Ovary (tissue), 3 donors: Measurements from ENCODE around the gene KPNA6.

Experiments used
- CTCF ChIP-seq, 3 donors: fragments of 450-650 bp in 2 of 3; fragments of 200-600 bp in 1 of 3; IDR thresholded peaks; one replicate each; pipeline versions ENCODE4 v1.5.1 to v1.8.0; 2016 to 2022; ENCODE audit warnings: antibody characterized with exemption in 3 of 3, mild to moderate bottlenecking in 1 of 3
- EP300 ChIP-seq: sonication (generic); formaldehyde crosslinking; IDR thresholded peaks from one replicate; pipeline ENCODE4 v1.6.1; 2017; ENCODE audit warnings: antibody characterized with exemption
- POLR2A ChIP-seq: fragments of 450-650 bp; IDR thresholded peaks from one replicate; pipeline ENCODE4 v1.6.1; 2017; ENCODE audit warnings: antibody characterized with exemption, mild to moderate bottlenecking, moderate library complexity
- donor health status: DM: no; HTN: no; CAD: no.

GRCh38 chr1:32068957-32069588, 38.8 kb upstream of the KPNA6 start:
- TF ChIP-seq POLR2A (no peak), CTCF (IDR thresholded peaks at IDR 0.05) (no peak), EP300 (no peak)
